ENCODE results near the gene CAMK1G.

Gene CAMK1G

DNA sequence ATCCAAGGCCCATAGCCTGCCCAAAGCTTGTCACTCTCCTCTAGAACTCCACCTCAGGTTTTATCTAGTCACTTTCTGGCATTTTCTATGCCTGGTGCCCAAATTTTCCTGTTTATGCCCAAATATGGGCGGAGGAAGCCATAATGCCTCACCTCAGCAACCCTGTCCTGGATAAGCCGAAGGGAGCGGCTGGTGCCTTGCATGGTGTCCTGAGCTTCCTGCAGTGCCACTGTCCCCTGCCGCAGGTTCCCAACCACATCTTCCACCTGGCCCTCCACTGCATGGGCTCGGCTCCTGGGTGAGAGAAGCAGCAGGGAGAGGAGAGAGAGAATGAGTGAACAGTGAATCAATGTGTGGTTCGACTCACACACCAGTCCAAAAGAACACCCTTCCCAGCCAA, 34.2 kb downstream of the CAMK1G start:
- H3K27ac ChIP-seq, result no peak overlapping the region
- DNase-seq (ENCODE audit: low spot score), result no peak
- TF ChIP-seq CTCF (IDR thresholded peaks at IDR 0.05), result no peak
- H3K4me3 ChIP-seq, result no peak overlapping the region

DNA sequence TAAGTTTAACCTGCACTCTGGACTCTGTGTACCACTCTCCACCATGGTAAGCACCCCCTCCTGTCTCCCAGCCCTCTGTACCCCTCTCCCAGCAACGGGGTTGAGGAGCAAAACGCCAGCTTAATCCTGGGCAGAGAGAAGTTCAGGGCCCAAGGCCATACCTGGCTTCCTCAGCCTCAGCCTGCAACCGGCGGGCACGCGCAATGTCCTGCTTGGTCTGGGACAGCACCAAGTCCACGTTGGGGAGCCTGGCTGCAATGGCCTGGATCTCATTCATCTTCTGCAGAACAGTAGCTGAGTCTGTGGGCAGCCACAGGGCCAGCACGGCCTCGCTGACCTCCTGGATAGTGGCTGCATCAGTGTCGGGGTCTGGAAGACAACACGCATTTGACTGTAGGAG, 34.8 kb downstream of the CAMK1G start:
- no peak for DNase-seq (ENCODE audit: low spot score)
- H3K27ac ChIP-seq, result no peak overlapping the region
- no peak overlapping the region for H3K4me3 ChIP-seq
- TF ChIP-seq CTCF (IDR thresholded peaks at IDR 0.05), result no peak

DNA sequence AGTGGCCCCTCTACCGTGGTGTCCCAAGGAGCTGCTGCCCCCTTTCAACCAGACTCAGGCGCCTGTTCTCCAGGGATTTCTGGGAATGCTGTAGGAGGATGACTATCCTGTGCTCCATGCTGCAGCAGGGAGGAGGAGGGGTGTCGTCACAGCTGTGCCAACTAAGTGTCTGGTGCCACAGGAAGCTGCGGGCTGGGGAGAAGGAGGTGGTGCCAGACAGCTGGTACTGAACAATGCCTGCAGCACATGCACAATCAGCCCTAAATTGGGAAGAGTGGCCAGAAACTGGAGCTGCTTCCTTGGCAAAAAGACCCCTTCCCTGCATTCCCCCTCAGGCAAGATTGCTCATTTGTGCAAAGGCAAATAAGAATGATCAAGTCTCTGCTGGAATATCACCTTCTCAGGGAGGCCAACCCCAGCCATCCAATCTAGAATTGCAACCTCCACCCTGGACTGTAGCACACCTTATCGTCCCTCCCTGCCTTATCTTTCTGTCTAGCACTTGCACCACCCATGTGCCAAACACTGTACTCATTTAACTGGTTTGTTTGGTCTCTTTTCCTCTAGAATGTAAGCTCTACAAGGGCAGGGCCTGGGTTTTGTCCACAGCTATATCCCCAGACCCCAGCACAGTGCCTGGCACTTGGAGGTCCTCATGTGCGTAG, 35.4 kb downstream of the CAMK1G start:
- no peak overlapping the region for H3K4me3 ChIP-seq
- TF ChIP-seq CTCF (IDR thresholded peaks at IDR 0.05), result no peak
- DNase-seq (ENCODE audit: low spot score), result no peak
- H3K27ac ChIP-seq, result no peak overlapping the region

GRCh38 chr1:209619696-209620486, 36.4 kb downstream of the CAMK1G start:
- Histone ChIP-seq H3K27ac (no peak overlapping the region), H3K4me3 (no peak overlapping the region)
- TF ChIP-seq CTCF (IDR thresholded peaks at IDR 0.05), result no peak
- DNase-seq (ENCODE audit: low spot score), result no peak

DNA sequence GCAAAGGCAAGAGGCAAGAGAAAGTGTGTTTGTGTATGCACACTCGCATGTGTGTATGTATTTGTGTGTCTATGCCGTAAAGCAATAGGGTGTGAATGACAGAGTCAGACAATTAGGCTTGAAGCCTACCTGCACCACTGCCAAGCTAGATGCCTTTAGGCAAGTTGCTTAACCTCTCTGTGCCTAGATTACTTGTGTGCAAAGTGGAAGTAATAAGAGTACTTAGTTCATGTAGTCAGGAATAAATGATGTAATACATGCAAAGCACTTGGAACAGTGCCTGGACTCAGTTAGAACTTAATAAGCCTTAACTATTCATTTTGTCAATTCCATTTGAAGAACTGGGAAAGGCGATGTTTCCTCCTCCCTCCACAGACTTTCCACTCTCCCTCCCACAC, 37.0 kb downstream of the CAMK1G start:
- no peak for DNase-seq (ENCODE audit: low spot score)
- no peak overlapping the region for H3K4me3 ChIP-seq
- H3K27ac ChIP-seq, result no peak overlapping the region
- no peak for TF ChIP-seq CTCF (IDR thresholded peaks at IDR 0.05)

DNA sequence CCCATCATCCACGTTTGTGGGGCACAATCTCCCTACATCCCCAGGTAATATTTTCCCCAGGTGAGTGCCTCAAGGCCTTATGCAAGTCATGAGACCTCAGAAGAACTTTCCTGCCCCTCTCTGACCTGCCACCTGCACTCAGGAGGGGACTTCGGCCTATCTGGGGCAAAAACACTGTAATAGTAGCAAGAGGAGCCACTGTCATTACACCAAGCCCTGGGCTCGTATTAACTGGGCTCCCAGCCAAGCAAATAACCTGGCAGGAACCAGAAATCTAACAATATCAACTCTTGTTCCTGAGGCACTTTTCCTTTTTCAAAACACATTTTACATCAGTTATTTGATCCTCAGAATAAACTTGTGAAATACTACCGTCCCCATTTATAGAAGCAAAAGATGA, 37.8 kb downstream of the CAMK1G start:
- no peak for TF ChIP-seq CTCF (IDR thresholded peaks at IDR 0.05)
- Histone ChIP-seq H3K4me3 (no peak overlapping the region), H3K27ac (no peak overlapping the region)
- no peak for DNase-seq (ENCODE audit: low spot score)

All from coronary artery (tissue), 2 donors.